ENCODE data around the gene SPECC1L.

SPECC1L gene

DNA sequence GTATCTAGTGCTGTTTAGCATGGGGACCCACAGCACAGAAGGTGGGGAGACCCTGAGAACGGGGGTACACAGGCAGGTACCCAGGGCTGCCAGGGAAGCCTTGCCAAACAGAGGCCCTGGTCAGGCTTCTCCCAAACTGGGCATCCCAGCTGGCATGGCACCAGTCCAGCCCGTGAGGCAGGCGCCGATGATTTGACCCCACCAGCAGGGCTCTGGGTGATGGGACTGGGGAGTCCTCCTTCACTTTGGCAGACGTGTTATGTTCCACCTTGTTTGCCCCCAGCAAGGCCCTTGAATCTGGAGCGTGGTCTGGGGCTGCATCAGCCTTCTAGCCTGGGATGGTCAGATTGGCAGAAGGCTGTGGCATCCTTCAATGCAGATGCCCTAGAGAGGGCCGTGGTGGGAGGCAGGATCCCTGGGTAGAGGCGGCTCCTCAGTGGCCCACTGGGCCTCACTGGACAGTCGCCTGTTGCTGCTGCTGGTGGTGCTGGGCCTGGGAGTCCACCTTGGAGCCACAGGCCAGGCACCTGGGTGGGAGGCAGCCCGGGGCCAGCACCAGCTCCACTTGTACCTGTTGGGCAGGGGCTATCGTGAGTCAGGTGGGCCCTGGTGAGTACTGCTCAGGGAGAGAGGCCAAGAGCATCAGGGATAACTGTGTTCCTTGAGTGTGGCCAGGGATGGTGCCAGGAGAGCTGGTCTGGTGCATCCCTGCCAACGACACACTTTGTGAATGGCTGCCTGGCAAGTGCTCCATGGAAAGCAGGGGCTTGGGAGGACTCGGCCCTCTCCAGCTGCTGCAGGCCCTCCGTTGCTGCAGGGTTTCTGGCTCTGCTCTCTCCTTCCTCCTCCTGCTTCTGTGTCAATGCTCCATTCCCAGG lies 160.0 kb downstream of the SPECC1L start:
- no peak for DNase-seq (ENCODE audit: low read depth in 2 of 2)
- no peak overlapping the region for H3K4me3 ChIP-seq (replicated peaks in 1 of 2; ENCODE audit: low read depth in 2 of 2, low read length in 2 of 2)
- TF ChIP-seq, protein P1, sequence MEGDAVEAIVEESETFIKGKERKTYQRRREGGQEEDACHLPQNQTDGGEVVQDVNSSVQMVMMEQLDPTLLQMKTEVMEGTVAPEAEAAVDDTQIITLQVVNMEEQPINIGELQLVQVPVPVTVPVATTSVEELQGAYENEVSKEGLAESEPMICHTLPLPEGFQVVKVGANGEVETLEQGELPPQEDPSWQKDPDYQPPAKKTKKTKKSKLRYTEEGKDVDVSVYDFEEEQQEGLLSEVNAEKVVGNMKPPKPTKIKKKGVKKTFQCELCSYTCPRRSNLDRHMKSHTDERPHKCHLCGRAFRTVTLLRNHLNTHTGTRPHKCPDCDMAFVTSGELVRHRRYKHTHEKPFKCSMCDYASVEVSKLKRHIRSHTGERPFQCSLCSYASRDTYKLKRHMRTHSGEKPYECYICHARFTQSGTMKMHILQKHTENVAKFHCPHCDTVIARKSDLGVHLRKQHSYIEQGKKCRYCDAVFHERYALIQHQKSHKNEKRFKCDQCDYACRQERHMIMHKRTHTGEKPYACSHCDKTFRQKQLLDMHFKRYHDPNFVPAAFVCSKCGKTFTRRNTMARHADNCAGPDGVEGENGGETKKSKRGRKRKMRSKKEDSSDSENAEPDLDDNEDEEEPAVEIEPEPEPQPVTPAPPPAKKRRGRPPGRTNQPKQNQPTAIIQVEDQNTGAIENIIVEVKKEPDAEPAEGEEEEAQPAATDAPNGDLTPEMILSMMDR (IDR thresholded peaks at IDR 0.05; ENCODE audit: low read depth, low read length): no peak

DNA sequence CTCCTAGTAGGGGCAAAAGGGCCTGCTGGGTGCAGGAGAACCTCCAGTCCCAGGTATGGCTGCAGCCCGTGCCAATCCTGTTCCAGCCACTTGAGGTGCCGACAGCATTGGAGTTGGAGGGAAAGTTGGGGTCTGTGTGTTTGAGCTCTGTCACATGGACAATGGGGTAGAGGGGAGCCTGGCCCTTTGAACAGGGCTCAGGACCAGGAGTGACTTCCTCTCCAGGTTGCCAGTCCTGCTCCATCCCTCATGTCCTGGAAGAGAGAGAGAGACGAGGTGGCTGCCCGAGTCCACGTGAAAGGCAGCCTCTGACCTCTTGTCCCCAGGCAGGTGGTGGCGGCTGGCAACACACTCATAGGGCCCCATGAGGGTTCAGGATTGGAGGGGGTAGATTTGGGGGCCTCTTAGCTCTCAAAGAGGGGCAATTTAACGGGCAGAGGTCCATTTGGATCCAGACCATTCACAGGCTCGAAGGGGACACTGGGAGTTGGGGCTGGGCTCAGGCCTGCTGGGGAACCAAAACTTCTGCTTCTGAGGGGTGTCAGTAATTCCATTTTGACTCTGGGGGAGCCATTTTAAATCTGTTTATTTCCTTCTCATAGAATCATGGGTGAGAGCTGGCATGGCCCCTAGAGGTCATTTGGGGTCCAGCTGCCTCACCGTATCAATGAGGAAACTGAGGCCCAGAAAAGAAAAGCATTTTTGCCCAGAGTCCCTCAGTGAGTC lies 160.8 kb downstream of the SPECC1L start:
- no peak overlapping the region for H3K4me3 ChIP-seq (replicated peaks in 1 of 2; ENCODE audit: low read depth in 2 of 2, low read length in 2 of 2)
- DNase-seq (ENCODE audit: low read depth in 2 of 2): no peak
- TF ChIP-seq, protein P1 (IDR thresholded peaks at IDR 0.05; ENCODE audit: low read depth, low read length): no peak

DNA sequence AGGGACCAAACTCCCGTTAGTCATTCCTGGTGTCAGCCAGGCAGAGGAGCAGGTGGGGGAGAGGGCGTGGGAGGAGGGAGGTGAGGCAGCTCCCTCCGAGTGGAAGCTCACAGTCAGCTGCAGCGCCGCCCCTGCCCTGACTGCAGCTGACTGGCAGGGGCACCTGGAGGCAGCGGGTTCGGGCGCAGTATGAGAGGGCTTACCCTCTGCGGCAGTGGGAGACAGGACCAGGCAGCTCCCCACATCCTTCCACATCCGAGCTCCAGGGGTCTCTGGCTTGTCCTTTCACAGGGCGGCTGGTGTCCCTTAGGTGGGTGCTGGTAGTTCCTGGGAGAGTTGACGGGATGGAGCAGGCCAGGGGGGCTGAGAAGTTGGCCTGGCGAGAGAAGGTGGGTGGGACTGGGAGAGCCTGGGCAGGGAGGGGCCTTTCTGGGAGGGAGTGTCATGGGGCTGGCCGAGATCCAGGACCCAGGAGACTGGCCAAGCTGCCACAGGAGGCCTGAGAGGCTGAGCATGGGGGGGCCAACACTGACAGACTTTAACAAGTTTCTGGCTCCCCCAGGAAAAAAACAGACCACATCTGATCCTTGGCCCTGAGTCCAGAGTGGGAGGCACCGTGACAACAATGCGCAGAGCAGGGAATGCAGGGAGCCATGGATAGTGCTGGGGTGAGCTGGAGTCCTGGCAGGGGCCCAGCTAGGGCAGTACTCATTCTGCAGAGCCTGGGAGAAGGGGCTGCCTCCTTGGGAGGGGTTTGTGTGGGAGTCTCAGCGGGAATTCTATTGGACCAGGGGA lies 161.6 kb downstream of the SPECC1L start:
- TF ChIP-seq, protein P1 (IDR thresholded peaks at IDR 0.05; ENCODE audit: low read depth, low read length): no peak
- no peak overlapping the region for H3K4me3 ChIP-seq (replicated peaks in 1 of 2; ENCODE audit: low read depth in 2 of 2, low read length in 2 of 2)
- DNase-seq (ENCODE audit: low read depth in 2 of 2): peak; percentile 72 to 85

DNA sequence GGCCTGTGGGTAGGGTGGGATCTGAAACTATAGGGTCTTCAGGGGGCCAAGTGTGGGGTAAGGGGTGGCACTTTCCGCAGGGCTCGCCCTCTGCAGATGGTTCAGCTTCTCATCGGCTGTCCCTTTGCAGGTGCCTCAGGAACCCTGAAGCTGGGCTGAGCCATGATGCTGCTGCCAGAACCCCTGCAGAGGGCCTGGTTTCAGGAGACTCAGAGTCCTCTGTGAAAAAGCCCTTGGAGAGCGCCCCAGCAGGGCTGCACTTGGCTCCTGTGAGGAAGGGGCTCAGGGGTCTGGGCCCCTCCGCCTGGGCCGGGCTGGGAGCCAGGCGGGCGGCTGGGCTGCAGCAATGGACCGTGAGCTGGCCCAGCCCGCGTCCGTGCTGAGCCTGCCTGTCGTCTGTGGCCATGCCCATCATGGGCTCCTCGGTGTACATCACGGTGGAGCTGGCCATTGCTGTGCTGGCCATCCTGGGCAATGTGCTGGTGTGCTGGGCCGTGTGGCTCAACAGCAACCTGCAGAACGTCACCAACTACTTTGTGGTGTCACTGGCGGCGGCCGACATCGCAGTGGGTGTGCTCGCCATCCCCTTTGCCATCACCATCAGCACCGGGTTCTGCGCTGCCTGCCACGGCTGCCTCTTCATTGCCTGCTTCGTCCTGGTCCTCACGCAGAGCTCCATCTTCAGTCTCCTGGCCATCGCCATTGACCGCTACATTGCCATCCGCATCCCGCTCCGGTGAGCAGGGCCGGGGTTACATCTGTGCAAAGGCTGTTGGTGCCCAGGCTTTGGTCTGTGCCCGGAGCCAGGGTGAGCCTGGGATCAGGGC lies 162.6 kb downstream of the SPECC1L start:
- no peak overlapping the region for H3K4me3 ChIP-seq (replicated peaks in 1 of 2; ENCODE audit: low read depth in 2 of 2, low read length in 2 of 2)
- TF ChIP-seq, protein P1 (IDR thresholded peaks at IDR 0.05; ENCODE audit: low read depth, low read length): no peak
- DNase-seq (ENCODE audit: low read depth in 2 of 2): no peak

DNA sequence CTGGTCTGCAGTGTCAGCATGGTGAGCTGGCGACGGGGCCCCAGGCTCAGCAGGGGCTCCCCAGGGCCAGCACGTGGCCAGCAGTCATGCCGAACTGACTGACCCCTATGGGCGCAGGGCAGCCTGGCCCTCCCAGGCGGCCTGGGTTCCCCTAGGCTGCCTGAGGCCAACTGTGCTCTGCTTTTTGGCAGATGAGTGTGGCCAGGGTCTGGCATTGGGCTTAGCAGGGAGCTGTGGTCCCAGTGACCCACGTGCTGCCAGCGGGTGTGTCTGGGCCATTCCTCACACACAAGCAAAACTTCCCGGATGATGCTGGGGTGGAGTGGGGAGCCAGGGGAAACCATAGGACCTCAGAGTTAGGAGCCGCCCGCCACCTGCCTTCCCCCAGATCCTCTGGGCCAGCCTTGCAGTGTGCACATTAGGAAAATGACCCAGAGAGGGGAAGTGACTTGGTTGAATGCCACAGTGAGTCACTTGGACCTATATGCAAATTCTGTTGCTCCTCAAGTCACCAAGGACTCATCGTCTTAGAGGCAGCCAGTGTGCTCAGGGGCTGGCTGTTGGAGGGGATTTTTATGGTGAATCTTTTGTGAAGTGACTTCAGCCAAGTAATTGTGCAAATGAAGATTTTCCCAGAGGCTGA lies 163.3 kb downstream of the SPECC1L start:
- DNase-seq (ENCODE audit: low read depth in 2 of 2): peak; percentile 32 to 93
- TF ChIP-seq, protein P1 (IDR thresholded peaks at IDR 0.05; ENCODE audit: low read depth, low read length): no peak
- no peak overlapping the region for H3K4me3 ChIP-seq (replicated peaks in 1 of 2; ENCODE audit: low read depth in 2 of 2, low read length in 2 of 2)

Measured in cardiac fibroblast (primary cell).